ENCODE data around the gene RFX5.

DNA sequence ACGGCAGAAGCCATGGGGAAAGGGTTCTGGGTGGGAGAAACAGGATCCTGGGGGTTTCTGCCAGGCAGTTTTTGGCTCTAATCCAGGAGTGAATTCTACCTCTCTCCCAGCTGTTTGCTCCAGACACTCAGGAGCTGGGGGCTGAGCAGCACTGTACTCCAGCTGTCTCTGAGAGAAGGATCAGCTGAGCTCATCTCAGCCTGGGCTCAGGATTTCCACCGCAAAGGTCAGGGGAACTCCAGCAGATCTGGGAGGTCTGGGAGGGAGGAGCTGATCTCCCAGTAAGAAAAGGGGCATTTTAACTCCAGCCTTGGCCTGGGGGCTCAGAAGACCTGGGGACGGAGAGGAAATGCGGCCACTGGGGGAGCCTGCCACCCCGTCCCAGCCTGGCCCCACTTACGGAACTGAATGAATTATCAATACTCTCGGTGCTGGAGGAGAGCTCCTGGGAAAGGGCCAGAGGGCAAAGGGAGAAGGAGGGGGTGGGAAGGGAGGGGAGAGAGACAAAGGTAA is 37.2 kb downstream of the RFX5 start:
- TF ChIP-seq, protein P1, sequence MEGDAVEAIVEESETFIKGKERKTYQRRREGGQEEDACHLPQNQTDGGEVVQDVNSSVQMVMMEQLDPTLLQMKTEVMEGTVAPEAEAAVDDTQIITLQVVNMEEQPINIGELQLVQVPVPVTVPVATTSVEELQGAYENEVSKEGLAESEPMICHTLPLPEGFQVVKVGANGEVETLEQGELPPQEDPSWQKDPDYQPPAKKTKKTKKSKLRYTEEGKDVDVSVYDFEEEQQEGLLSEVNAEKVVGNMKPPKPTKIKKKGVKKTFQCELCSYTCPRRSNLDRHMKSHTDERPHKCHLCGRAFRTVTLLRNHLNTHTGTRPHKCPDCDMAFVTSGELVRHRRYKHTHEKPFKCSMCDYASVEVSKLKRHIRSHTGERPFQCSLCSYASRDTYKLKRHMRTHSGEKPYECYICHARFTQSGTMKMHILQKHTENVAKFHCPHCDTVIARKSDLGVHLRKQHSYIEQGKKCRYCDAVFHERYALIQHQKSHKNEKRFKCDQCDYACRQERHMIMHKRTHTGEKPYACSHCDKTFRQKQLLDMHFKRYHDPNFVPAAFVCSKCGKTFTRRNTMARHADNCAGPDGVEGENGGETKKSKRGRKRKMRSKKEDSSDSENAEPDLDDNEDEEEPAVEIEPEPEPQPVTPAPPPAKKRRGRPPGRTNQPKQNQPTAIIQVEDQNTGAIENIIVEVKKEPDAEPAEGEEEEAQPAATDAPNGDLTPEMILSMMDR (IDR thresholded peaks at IDR 0.05) = no peak
- TF ChIP-seq POLR2A (IDR thresholded peaks at IDR 0.05) = no peak

Measured in thyroid gland (tissue), 4 donors.